ENCODE results near the gene CYBC1. TPM values are rescaled to one million over a fixed set of nuclear protein-coding genes. Genes with fewer than 3 reads are reported as not detected.

CYBC1 gene
- total RNA-seq, 2 donors from 2014 or later, result 58.4 to 79.0 TPM

DNA sequence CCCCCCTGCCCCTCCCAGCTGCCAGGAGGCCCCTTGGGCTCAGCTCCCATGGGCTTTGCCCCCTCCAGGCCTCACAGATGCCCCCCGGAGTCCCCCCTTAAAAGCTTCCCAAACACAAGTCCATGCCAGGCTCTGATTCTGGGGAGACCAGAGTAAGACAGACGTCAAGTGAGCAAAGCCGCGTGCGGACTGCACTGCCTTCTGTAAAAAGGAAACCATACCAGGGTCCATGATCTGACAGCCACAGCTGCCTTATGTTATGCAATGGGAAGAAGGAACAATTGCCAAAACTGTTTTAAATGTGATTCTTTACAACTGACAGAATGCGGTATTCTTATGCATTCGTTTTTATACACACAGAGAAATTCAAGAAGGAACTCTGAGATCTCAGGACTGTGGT, 50.3 kb downstream of the CYBC1 start:
- H3K9me3 ChIP-seq, result no peaks in the 10 kb centered on the region
- H3K27me3 ChIP-seq, result no peaks in the 10 kb centered on the region
- H3K27ac ChIP-seq, result no peak overlapping the region
- H3K9ac ChIP-seq (ENCODE audit: low read depth in 2 of 2, low read length in 2 of 2), result no peak overlapping the region
- DNase-seq, result no peak
- TF ChIP-seq CTCF (IDR thresholded peaks at IDR 0.05), result no peak
- no peaks in the 10 kb centered on the region for H3K4me1 ChIP-seq
- intact Hi-C loops (cut with DNase I), result no loop called here
- H3K36me3 ChIP-seq, result no peaks in the 10 kb centered on the region
- H3K4me3 ChIP-seq, result no peak overlapping the region

DNA sequence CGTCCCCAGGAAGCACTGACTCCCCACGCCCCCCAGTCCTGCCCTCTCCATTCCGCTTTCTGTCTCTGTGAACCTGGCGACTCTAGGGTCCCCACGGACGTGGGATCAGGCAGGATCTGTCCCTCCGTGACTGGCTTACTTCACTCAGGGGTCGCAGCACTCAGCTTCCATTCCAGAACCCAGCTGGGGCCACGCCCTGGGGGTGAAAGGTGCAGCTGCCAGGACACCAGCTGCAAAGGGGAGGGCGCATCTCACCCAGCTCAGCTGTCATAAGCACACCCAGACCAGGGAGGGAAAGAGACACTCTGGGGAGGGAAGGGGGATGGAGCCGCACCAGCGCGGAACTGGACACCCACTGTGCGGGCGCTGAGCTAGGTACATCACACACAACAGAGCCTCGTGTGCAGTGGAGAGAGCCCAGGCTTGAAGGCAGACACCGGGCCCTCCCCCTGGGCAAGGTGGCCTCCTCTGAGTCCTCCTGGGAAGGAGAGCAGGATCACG, 50.9 kb downstream of the CYBC1 start:
- H3K27me3 ChIP-seq, result no peaks in the 10 kb centered on the region
- no peaks in the 10 kb centered on the region for H3K36me3 ChIP-seq
- H3K4me1 ChIP-seq, result no peaks in the 10 kb centered on the region
- intact Hi-C loops (cut with DNase I), result no loop called here
- no peak for DNase-seq
- H3K27ac ChIP-seq, result no peak overlapping the region
- no peak overlapping the region for H3K4me3 ChIP-seq
- no peaks in the 10 kb centered on the region for H3K9me3 ChIP-seq
- TF ChIP-seq CTCF (IDR thresholded peaks at IDR 0.05), result no peak
- H3K9ac ChIP-seq (ENCODE audit: low read depth in 2 of 2, low read length in 2 of 2), result no peak overlapping the region

DNA sequence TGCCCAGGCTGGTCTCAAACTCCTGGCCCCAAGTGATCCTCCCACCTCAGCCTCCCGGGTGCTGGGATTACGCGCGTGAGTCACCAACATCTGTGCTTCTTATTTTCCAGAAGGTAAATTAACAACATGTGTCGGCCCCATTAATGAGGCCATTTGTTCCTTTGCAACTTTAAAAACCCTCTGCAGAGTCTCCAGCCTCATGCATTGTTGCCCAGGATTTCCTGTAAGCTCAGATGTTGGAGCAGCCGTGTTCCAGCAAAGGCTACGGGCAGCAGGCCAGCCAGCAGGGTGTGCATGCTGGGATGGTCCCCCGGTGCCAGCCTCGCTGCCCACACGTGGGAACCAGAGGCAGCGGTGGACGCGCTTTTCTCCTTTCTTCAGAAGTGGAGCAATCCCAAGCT, 51.5 kb downstream of the CYBC1 start:
- TF ChIP-seq CTCF (IDR thresholded peaks at IDR 0.05), result no peak
- Histone ChIP-seq H3K27me3 (no peaks in the 10 kb centered on the region), H3K36me3 (no peaks in the 10 kb centered on the region), H3K4me3 (no peak overlapping the region), H3K9ac (ENCODE audit: low read depth in 2 of 2, low read length in 2 of 2) (no peak overlapping the region), H3K9me3 (no peaks in the 10 kb centered on the region), H3K27ac (no peak overlapping the region), H3K4me1 (no peaks in the 10 kb centered on the region)
- intact Hi-C loops (cut with DNase I), result no loop called here
- no peak for DNase-seq

DNA sequence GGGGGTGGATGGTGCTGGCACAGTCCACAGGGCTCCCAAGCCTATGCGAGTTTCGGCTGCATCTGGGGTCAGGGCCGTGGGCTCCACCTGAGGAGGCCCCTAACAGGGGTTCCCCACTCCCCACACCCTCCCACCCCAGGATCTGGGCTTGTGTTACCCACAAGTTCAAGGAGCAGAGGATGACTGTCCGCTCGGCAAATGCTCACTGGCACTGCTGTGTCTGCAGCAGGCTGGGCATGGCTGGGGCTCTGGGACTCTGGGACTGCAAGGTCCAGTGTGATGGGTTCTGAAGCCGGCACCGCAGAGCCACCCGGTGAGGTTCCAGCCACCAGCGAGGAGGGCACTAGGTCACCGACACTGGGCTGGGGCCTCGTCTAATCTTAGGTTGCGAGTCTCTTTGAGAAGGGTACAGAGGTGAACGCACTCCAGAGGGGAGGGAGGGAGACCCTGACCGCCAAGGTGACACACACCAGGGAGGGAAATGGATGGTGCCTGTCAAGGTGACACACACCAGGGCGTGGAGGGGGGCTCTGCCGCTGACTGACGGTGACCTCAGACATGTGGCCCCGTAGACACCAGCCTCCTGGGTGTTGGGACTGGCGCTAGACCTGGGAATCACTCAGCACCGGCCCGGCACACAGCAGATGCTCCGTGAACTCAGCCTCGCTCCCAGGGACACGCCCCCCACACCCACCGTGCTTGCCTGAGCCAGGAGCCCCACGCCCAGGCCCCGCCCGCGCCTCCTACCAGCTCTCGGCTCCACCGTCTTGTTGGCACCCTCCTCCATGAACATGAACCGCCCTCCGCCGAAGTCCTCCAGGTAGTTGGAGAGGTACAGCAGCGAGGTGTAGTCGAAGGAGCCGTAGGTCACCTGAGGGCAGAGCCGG, 52.9 kb downstream of the CYBC1 start:
- Histone ChIP-seq H3K4me3 (no peak overlapping the region), H3K36me3 (no peaks in the 10 kb centered on the region), H3K27ac (no peak overlapping the region), H3K9ac (ENCODE audit: low read depth in 2 of 2, low read length in 2 of 2) (no peak overlapping the region), H3K27me3 (no peaks in the 10 kb centered on the region), H3K9me3 (no peaks in the 10 kb centered on the region), H3K4me1 (no peaks in the 10 kb centered on the region)
- TF ChIP-seq CTCF (IDR thresholded peaks at IDR 0.05), result no peak
- intact Hi-C loops (cut with DNase I), result no loop called here
- DNase-seq, result no peak

GRCh38 chr17:82396601-82397435, 53.7 kb downstream of the CYBC1 start:
- no peak for DNase-seq
- TF ChIP-seq CTCF (IDR thresholded peaks at IDR 0.05), result no peak
- no peak overlapping the region for H3K9ac ChIP-seq (ENCODE audit: low read depth in 2 of 2, low read length in 2 of 2)
- no peak overlapping the region for H3K27ac ChIP-seq
- no peaks in the 10 kb centered on the region for H3K4me1 ChIP-seq
- no peaks in the 10 kb centered on the region for H3K9me3 ChIP-seq
- no peak overlapping the region for H3K4me3 ChIP-seq
- H3K36me3 ChIP-seq, result no peaks in the 10 kb centered on the region
- intact Hi-C loops (cut with DNase I), result no loop called here
- H3K27me3 ChIP-seq, result no peaks in the 10 kb centered on the region
